NCI-H82 treated with DMSO at 0.1 percent for 48 hours (cell line): ENCODE data around the gene STKLD1.
"Not testable (repeated sequence)": the region's sequence is repeated elsewhere in the genome, so short reads cannot be mapped to it uniquely, and the experiment has no call there.

Experiments
- DNase-seq: peaks from one replicate; lab custom pipeline; 2025; ENCODE audit not compliant: unreplicated experiment; lab: John Stamatoyannopoulos, UW

Gene STKLD1

DNA sequence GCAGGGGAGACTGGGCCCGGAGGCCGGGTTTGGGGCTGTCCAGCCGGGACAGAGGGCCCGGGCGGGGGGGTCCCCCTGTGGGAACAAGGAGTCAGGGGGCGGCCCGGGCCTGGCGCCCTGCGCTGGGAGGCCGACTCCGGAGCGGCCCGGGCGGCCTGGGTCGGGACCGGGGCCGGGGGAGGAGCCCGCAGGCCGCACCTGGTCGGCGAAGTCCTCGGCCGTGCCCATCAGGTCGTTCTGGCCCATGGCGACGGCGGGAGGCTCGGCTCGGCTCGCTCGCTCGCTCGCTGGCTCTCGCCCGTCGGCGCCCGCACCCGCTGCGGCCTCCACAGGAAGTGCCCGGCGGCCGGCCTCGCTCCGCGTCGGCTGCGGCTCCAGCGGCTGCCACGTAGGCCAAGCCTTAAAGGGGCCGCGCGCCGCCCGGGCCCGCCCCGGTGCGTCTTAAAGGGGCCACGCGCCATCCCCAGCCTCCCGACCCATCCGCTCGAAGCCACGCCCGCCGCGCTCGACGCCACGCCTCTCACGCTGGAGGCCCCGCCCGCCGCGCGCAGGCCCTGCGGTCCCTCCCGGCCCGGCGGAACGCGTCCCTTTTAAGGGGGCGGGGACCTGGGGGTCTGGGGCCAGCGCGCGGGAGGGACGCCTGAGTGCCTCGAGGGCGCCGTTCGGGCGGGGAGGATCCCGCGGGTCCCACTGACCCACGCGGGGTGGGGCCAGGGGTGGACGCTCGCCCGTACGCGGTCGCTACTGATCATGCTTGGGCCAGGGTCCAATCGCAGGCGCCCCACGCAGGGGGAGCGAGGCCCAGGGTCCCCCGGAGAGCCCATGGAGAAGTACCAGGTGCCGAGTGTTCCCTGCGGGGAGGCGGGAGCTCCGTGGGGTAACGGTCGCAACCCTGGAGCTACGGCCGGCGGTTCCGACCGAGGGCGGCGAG, at the start of gene STKLD1, which contains the start of gene SURF4:
STKLD1 (plus strand) TSS at position 643 of the 931 bp plus-strand sequence; CDS start at position 751, 108 bp downstream.
SURF4 (minus strand) TSS at position 337 of the 931 bp plus-strand sequence; CDS start at position 246, 91 bp downstream.
- peak; percentile 80 for DNase-seq

DNA sequence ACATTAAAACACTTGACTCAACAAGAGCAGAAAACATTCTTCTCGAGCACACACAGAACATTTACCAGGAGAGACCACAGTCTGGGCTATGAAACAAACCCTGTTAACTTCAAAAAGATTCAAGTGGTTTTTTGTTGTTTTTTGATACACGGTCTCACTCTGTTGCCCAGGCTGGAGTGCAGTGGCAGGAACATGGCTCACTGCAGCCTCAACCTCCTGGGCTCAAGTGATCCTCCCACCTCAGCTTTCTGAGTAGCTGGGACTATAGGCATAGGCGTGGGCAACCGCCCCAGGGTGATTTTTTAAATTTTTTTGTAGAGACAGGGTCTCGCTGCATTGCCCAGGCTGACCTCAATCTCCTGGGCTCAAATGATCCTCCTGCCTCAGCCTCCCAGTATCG, 49.1 kb upstream of the STKLD1 start:
- DNase-seq, result not testable (repeated sequence)

DNA sequence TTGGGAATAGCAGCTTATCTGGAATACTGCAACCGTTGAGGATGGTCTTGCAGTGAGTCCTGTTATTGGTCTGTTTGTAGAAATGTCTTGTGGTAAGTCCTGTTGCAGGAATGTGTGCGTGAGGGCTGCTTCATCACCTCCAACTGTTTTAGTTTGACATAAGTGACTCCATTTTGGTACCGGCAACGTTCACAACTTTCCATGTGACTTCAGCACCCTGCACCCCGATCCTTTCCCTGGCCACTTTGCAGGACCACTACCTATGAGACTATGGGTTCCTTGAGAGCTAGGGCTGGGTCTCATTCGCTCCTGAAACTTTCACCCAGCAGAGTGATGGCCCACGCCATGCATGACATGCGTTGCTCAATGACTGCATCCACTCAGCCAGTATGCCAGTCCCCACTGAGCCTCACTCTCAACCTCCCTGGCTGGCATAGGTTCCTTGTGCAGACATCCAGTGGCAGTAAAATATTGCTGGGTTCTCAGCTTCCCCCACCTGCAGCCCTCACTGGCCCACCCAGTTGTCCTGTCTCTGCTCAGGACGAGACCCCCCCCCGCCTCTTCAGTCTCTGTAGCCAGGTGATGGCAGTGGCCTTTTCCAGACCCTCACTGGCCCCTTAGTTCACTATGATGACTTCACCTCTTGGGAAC, 48.2 kb upstream of the STKLD1 start:
- DNase-seq, result no peak

DNA sequence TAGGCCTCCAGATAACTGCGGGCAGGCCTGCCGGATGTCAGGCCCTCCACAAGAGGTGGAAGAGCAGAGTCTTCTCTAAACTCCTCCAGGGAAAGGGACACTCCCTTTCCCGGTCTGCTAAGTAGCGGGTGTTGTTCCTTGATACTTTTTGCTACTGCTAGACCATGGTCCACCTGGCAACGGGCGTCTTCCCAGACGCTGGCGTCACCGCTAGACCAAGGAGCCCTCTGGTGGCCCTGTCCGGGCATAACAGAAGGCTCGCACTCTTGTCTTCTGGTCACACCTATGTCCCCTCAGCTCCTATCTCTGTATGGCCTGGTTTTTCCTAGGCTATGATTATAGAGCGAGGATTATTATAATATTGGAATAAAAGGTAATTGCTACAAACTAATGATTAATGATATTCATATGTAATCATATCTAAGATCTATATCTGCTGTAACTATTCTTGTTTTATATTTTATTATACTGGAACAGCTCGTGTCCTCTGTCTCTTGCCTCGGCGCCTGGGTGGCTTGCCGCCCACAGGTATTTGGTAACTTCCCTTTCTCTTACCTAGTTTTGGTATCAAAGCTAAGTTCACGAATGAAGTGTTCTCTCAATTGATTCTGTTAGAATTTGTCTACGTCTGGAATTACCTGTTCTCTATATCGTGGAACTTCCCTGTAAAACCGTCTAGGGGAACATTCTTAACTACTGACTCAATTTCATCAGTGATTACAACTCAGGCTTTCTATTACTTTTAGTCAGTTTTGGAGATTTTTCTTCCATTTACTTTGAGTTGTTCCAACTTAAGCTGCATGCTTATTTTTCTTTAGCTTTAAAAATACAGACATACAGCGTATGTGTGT, 46.6 kb upstream of the STKLD1 start:
- not testable (repeated sequence) for DNase-seq

DNA sequence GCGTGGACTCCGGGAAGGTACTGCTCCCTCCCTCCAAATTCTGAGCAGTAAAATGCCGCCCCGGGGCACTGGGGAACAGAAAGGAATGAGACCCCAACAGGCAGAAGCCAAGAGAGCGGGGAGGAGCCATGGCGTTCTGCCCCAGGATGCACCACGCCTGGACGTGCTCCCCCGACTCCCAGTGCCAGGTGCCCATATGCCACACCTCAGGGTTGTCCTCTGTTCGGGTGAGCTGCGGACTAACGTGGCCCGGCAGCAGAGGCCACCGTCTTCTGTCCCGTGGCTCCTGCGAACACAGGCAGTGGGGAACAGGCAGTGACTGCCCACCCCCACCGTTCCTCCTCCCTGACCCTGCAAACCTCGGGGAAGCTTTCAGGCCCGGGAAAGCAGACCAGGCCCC, 44.9 kb upstream of the STKLD1 start:
- no peak for DNase-seq

DNA sequence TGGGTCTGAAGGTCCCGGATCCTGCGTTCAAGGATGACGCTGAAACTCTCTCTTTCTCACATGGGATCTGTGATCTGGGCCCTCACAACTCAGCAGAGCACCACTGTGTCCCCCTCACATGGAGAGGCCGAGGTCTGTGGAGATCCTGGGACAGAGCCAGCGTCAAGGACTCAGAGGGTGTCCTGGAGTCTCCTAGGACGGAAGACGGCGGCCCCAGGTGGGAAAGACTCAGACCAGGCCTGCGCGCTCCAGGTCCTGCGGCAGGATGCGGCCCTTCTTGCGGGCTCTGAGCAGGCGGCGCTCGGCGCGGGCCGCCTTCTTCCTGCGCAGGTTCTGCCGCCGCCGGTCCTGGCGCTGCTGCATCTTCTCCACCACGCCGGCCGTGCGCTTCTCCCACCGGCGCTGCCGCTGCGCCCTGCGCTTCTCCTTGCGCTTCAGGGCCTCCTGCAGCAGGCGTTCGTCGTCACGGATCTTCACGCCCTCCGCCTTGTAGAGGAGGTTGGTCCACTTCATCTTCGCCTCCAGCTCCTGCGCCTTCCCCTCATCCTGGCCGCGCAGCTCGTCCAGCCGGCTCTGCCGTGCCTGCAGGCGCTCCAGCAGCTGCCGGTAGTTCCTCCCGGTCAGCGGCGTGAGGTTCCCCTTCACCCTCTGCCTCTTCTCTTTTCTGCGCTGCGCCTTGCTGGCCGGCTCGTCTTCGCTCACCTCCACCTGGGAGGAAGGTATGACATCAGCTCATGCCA, 44.4 kb upstream of the STKLD1 start:
- DNase-seq, result no peak

DNA sequence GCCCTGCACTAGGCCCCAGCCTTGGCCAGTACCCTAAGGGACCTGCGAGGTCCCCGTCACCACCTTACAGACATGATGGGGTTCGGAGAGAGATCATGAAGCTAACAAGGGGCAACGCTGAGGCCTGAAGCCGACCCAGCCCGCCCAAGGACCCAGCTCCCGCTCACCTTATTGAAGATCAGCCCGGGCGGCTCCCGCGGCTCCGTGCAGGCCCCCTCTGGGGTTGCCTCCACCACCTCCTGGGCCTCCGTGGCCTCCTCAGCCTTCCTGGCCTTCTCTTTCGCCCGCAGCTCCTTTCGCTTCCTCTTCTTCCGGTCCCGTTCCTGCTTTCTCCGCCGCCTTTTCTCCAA, 43.8 kb upstream of the STKLD1 start:
- DNase-seq, result no peak

DNA sequence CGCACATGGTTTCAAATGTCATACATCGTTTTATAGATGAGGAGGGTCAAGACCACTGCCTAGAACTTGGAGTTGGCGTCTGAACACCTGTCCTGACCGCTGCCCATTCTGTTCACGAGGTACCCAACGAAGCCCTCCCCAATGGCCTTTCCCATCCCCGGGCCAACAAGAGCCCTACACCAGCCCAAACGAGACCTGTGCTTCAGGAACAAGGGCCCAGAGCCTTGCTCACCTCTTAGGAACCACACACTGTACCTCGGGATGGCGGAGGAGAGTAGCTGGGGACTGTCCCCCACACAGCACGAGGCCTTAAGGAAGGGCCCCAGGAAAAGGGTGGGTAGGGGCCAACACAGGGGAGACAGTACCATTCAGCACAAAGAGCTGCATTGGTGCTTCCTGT, 43.2 kb upstream of the STKLD1 start:
- DNase-seq, result no peak

DNA sequence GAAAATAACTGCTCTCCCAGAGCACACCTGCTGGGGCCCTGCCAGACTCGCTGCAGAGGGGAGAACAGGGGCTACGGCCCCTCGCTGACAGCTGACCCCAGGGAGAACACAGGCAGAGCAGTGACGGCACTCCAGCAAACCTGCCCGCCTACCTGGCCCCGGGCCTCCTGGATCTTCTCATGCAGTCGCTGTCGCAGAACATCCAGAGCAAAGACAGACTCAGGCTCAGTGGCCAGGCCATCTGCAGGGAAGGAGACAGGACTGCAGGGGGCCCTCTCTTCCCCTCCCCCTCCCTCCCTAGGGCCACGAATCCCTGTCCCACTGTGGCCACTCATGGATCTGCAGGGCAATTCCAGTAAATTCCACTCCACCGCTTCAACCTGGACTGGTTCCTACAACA, 42.6 kb upstream of the STKLD1 start:
- no peak for DNase-seq

DNA sequence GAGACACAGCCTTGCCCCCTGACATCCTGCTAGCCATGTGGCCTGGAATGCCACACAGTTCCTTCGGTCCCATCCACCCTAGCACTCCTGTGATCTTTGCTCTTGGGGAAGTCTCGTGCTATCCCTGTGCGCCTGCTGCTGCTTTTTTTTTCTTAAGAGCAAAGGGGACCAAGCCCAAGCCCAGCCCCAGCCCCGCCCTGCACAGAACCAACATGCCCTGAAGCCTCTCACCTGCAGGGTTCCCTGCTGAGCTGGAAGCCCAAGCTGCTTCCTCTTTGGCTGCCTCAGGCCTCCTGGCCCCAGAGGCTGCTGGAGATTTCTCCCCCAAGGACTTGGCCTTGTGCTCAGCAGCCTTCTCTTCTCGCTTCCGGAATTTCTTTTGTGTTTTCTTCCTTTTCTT, 42.0 kb upstream of the STKLD1 start:
- no peak for DNase-seq

DNA sequence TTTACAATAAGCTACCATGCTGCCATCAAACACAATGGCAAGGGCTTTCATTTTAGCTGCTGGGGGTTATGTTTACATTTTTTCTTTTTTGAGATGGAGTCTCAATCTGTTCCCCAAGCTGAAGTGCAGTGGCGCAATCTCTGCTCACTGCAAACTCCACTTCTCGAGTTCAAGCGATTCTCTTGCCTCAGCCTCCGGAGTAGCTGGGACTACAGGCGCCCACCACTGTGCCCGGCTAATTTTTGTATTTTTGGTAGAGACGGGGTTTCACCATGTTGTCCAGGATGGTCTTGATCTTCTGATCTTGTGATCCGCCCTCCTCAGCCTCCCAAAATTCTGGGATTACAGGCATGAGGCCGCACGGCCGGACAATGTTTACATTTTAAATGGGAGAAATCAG, 41.3 kb upstream of the STKLD1 start:
- not testable (repeated sequence) for DNase-seq

DNA sequence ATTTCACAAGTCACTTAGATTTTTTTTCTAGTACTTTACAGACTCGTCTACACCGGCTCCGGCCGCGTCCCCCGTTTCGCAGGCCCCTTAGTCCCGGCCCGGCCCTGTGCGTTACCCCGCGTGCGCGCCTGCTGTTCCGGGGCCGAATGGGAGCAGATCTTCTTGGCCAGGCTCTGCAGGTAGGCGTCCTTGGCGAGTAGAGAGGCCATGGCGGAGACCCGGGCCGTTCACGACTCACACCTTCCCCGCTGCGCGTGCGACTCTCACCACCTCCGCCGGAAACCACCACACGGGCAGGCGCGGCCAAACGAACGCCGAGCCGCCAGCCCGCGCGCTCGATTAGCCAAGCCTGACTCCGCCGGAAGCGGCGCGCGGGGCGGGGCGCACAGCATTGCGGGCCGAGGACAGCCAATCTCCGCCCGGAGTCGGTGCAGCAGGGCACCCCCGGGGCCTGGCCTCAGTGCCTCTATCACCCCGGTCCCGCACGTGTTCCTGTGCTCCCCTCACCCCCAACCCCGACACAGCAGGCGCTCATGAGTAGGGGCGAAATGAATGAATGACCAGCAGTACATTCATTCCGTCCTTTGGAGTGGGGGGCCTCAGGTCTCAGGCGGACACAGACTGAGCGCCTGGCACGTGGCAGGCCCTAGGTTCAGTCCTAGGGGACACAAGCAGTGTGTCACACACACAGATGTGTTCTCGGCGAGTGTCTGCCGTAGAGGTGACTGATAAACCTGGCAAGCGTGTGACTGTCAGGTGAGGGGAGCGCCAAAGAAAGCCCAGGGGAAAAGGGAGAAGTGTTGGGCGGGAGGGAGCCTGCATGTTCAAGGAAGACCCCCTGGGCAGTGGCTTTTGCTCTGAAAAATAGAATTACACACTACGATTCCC, 40.0 kb upstream of the STKLD1 start, which contains the start of gene SURF6:
SURF6 (minus strand) TSS at position 265 of the 888 bp plus-strand sequence; CDS start at position 209, 56 bp downstream.
- peak; percentile 75 for DNase-seq

DNA sequence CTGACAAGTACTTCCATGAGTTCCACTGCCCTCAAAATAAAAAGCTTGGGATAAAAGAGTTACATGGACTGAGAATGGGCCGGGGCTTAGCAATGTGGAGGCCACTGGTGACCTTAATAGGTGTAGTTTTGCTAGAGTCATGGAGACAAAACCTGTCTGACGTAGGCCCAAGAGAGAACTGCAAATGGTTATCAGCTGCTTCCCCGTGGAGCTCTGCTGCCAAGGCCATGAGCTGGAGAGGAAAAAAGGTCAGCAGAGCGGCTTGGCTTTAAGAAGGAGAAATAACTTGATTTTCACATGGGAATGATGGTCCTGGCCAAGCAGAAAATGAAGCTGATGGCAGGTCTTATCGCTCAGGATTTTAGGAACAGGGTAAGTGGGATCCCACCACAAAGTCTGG, 36.5 kb upstream of the STKLD1 start:
- DNase-seq, result no peak

DNA sequence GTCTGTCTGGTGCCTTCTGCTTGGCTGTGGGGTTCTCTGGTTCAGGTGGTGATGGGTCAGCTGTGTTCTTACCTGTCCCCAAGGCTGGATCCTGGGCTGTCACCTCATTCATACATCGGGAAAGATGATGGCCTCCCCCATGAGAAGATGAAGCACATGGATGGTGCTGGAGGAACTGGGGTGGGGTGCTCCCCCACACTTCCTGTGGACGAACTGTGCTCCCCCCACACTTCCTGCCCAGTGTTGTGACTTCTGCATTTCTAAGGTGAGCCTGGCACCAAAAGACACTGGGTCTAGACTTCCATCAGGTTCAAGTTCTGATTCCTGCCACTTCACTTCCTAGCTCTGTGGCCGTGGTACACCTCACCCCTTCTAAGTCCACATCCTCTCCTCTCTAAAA, 35.9 kb upstream of the STKLD1 start:
- no peak for DNase-seq

DNA sequence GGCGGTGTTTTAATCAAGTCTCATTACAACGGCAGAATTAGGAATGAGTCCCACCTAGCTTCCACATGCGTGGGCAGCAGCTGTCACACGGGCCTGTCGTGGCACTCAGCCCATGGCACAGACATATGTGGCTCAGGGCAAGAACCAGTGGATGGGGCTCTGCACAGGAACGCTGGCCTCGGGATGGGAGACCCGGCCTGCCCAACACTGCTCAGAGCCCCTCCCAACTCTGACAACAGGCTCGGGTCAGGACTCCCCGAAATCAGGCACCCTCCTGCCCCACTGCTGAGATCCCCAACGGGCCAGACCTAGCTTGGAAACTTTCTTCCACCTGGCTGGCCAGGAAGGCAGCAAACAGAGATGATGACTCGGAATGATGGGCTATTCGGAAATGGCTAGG, 35.2 kb upstream of the STKLD1 start:
- no peak for DNase-seq

DNA sequence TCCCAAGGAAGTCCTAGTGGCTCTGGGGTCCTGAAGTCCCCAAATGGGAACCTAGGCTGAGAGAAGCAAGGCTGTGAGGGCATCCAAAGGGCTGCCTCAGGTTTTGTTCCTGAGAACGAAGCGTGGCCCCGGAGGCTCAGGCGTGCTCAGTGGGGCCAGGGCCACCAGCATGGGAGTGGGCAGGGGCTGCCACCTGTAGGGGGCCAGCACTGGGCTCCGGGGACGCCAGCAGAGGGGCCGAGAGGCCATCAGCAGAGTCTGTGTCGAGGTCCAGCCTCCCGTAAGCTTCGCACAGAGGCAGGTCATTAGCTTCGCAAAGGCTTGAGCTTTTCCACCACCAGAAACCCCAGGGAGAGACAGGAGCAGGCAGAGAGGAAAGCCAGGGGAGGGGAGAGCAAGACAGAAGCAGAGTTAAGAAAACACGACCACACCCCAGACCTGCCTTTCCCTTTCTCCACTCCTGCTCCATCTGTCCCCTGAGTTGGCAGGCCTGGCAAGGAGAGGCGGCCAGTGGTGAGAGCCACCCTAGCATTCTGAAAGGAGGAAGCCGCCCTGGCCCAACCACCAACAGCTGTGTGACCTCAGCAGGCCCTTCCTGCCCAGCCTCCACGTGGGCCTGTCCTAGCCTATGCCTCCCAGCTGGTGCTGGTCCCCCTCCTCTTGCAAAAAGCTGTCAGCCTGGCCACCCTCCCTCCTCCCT, 34.6 kb upstream of the STKLD1 start:
- no peak for DNase-seq

DNA sequence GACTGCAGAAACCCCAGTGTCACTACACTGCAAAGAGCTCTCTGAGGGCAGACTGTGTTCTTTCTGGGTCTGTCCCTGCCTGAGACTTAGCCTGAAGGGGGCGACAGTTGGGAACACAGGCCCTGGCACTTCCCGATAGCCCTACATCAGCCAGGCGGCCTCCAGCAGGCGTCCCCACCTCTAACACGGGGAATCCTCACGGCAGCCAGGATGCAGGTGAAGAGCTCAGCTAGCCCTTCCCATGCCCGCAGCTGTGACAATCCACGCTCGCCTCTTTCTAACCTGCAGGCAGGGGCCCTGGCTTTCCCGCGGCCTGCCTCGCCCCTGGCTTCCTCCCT, 34.1 kb upstream of the STKLD1 start:
- DNase-seq, result no peak

DNA sequence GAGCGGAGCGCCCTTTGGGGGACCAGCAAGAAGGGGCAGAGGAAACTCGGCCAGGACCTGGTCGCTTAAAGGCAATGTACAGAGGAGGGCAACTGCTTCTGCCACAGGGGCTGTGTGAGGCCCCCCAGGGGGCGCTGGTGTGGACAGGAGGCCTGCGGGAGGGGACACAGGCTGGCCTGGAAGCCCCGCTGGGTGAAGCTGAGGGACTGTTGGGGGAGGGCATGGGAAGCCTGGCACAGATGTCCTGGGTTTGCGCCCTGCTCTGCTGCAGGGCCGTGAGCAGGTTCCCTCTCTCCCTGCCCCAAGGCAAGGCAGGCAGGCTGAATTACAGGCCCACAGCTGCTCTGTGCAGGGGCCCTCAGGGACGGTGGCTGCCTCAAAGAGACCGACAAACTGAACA, 33.6 kb upstream of the STKLD1 start:
- DNase-seq, result no peak

DNA sequence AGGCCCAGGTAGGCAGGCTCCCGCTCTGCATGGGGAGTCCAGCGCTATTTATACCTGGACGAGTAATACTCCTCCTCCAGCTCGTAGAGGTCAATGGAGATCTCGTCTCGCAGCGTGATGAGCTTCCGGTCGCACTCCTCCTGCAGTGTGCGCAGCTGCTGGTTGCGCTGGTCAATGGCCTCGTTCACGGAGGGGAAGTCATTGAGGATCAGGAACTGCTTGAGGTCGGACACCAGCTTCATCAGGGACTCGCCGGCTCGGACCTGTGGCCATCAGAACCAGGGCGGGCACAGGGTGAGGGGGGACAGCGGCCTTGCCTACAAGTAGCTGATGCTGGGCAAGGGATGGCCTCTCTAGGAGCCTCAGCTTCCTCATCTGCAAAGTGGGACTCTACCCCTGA, 32.1 kb upstream of the STKLD1 start:
- no peak for DNase-seq
